HG03280 (cell line): ENCODE measurements around the gene ATP5IF1.

ENCODE experiments used
- ATAC-seq: cut with Tn5 transposase; IDR thresholded peaks from one replicate; pipeline ENCODE4 v1.9.1; 2021; ENCODE audit warnings: mild to moderate bottlenecking, moderate library complexity; ENCODE audit not compliant: unreplicated experiment

ATP5IF1 gene

GRCh38 chr1:28264897-28265296, 29.0 kb downstream of the ATP5IF1 start:
- ATAC-seq = no peak

GRCh38 chr1:28265577-28265976, 29.7 kb downstream of the ATP5IF1 start:
- no peak for ATAC-seq

GRCh38 chr1:28266920-28267322, 31.0 kb downstream of the ATP5IF1 start:
- ATAC-seq = no peak

GRCh38 chr1:28267633-28268032, 31.7 kb downstream of the ATP5IF1 start:
- no peak for ATAC-seq

- no peak for ATAC-seq
Observed at GRCh38 chr1:28269529-28269928, 33.6 kb downstream of the ATP5IF1 start.

- no peak for ATAC-seq
Observed at GRCh38 chr1:28272215-28272852, 36.4 kb downstream of the ATP5IF1 start.

GRCh38 chr1:28273216-28273860, 37.4 kb downstream of the ATP5IF1 start:
- ATAC-seq = no peak

GRCh38 chr1:28278763-28279162, 42.8 kb downstream of the ATP5IF1 start:
- ATAC-seq = no peak

GRCh38 chr1:28279721-28280120, 43.8 kb downstream of the ATP5IF1 start:
- ATAC-seq = no peak

- no peak for ATAC-seq
Observed at GRCh38 chr1:28280501-28280900, 44.6 kb downstream of the ATP5IF1 start.

GRCh38 chr1:28280977-28281381, 45.1 kb downstream of the ATP5IF1 start:
- ATAC-seq = no peak

- no peak for ATAC-seq
Observed at GRCh38 chr1:28281608-28282425, 45.9 kb downstream of the ATP5IF1 start.

GRCh38 chr1:28282426-28283407, 46.8 kb downstream of the ATP5IF1 start:
- no peak for ATAC-seq

GRCh38 chr1:28286111-28286510, 50.2 kb downstream of the ATP5IF1 start:
- ATAC-seq = no peak
